Neural cell (in vitro differentiated cells): ENCODE measurements around the gene EEPD1.

Experiments used
- CTCF ChIP-seq: fragments of 450-650 bp; IDR thresholded peaks from 2 replicates; pipeline ENCODE4 v1.5.1; 2014; ENCODE audit warnings: antibody characterized with exemption, mild to moderate bottlenecking, moderate library complexity; ENCODE audit not compliant: poor library complexity, severe bottlenecking
- EP300 ChIP-seq: fragments of 450-650 bp; conservative IDR thresholded peaks from 2 replicates; pipeline ENCODE4 v1.6.1; 2014; ENCODE audit warnings: antibody characterized with exemption, mild to moderate bottlenecking, moderate library complexity; ENCODE audit not compliant: poor library complexity, severe bottlenecking
- EZH2 ChIP-seq: fragments of 200-600, 300-800 bp; shearing (Covaris generic), sonication (generic); IDR thresholded peaks from 2 replicates; pipeline ENCODE4 v1.6.1; 2014; ENCODE audit warnings: antibody characterized with exemption, low read length, borderline replicate concordance, mild to moderate bottlenecking; ENCODE audit not compliant: insufficient read depth, poor library complexity, severe bottlenecking
- MXI1 ChIP-seq: fragments of 450-650 bp; conservative IDR thresholded peaks from 2 replicates; pipeline ENCODE4 v1.6.1; 2014; ENCODE audit warnings: antibody characterized with exemption, mild to moderate bottlenecking; ENCODE audit not compliant: poor library complexity, severe bottlenecking
- POLR2AphosphoS5 ChIP-seq: IDR thresholded peaks from 2 replicates; pipeline ENCODE4 v1.6.1; 2012
- REST ChIP-seq: IDR thresholded peaks from 2 replicates; pipeline ENCODE4 v1.6.1; 2012; ENCODE audit warnings: borderline replicate concordance
- TAF1 ChIP-seq: IDR thresholded peaks from 2 replicates; pipeline ENCODE4 v1.6.1; 2012; ENCODE audit warnings: low read depth

GRCh38 chr7:36203071-36203790, 50.2 kb downstream of the EEPD1 start:
- no peak for TF ChIP-seq CTCF
- TF ChIP-seq TAF1, result no peak
- TF ChIP-seq REST, result no peak
- TF ChIP-seq POLR2AphosphoS5, result no peak
- no peak for TF ChIP-seq MXI1
- TF ChIP-seq EP300, result no peak
- no peak for TF ChIP-seq EZH2
